Left ventricle myocardium inferior (tissue), 1 donor: ENCODE data around the gene PLAC1. TPM values are rescaled to one million over a fixed set of nuclear protein-coding genes. Genes with fewer than 3 reads are reported as not detected.

Experiments
- DNase-seq: peaks from one replicate; pipeline ENCODE4 v3.0.0-alpha.2; 2020
- H3K27ac ChIP-seq: fragments of 200-600 bp; replicated peaks from 2 replicates; pipeline ENCODE4 v1.8.0; 2021
- H3K27me3 ChIP-seq: fragments of 200-600 bp; 2 replicates; pipeline ENCODE4 v1.8.0; 2021; ENCODE audit warnings: low read depth
- H3K36me3 ChIP-seq: fragments of 200-600 bp; 2 replicates; pipeline ENCODE4 v1.8.0; 2021
- H3K4me1 ChIP-seq: fragments of 200-600 bp; 2 replicates; pipeline ENCODE4 v1.8.0; 2021
- H3K4me3 ChIP-seq: fragments of 200-600 bp; 2 replicates; pipeline ENCODE4 v1.8.0; 2021; ENCODE audit warnings: mild to moderate bottlenecking, moderate library complexity
- H3K9me3 ChIP-seq: fragments of 200-600 bp; replicated peaks from 2 replicates; pipeline ENCODE4 v1.8.0; 2021
- CTCF ChIP-seq: fragments of 200-600 bp; IDR thresholded peaks from 2 replicates; pipeline ENCODE4 v1.8.0; 2021; ENCODE audit warnings: antibody characterized with exemption, mild to moderate bottlenecking, borderline replicate concordance
- intact Hi-C: fragments of 100-400 bp; cut with micrococcal nuclease; formaldehyde crosslinking; loops from one replicate; pipeline ENCODE4 v1.11.0; 2022
- total RNA-seq: library from RNA; stranded (reverse); fragmentation: NEBNext Ultra II Directional; extraction: Animal tissue kit (Norgen Biotek cat#: 25700); gene quantifications from one replicate; pipeline ENCODE4 v1.2.1, GENCODE V29; 2021
- donor health status: DM: no; HTN: yes; CAD: no; lungs with severe emphysema.

The PLAC1 gene
- total RNA-seq, 1 donor from 2014 or later = not detected

- no peak overlapping the region for H3K27ac ChIP-seq
- TF ChIP-seq CTCF = no peak
- no peaks in the 10 kb centered on the region for H3K9me3 ChIP-seq
- H3K4me3 ChIP-seq = no peak overlapping the region
- DNase-seq = no peak
- intact Hi-C loops = no loop called here
- H3K27me3 ChIP-seq = no peaks in the 10 kb centered on the region
- H3K36me3 ChIP-seq = no peaks in the 10 kb centered on the region
- no peaks in the 10 kb centered on the region for H3K4me1 ChIP-seq
Observed at GRCh38 chrX:134649770-134650169, 8.5 kb downstream of the PLAC1 start.

GRCh38 chrX:134647477-134647877, 10.8 kb downstream of the PLAC1 start:
- Histone ChIP-seq H3K4me3 (no peak overlapping the region), H3K36me3 (no peaks in the 10 kb centered on the region), H3K9me3 (no peaks in the 10 kb centered on the region), H3K4me1 (no peaks in the 10 kb centered on the region), H3K27ac (no peak overlapping the region), H3K27me3 (no peaks in the 10 kb centered on the region)
- no peak for TF ChIP-seq CTCF
- DNase-seq = no peak
- intact Hi-C loops = no loop called here

- no peak overlapping the region for H3K4me3 ChIP-seq
- no peaks in the 10 kb centered on the region for H3K4me1 ChIP-seq
- no peaks in the 10 kb centered on the region for H3K9me3 ChIP-seq
- no peak overlapping the region for H3K27ac ChIP-seq
- H3K36me3 ChIP-seq = no peaks in the 10 kb centered on the region
- intact Hi-C loops = no loop called here
- TF ChIP-seq CTCF = no peak
- H3K27me3 ChIP-seq = no peaks in the 10 kb centered on the region
- DNase-seq = no peak
Observed at GRCh38 chrX:134646691-134647090, 11.6 kb downstream of the PLAC1 start.

GRCh38 chrX:134645936-134646543, 12.2 kb downstream of the PLAC1 start:
- intact Hi-C loops = no loop called here
- no peak for DNase-seq
- no peak overlapping the region for H3K27ac ChIP-seq
- H3K4me1 ChIP-seq = no peaks in the 10 kb centered on the region
- no peak overlapping the region for H3K4me3 ChIP-seq
- no peaks in the 10 kb centered on the region for H3K27me3 ChIP-seq
- H3K36me3 ChIP-seq = no peaks in the 10 kb centered on the region
- no peaks in the 10 kb centered on the region for H3K9me3 ChIP-seq
- no peak for TF ChIP-seq CTCF

GRCh38 chrX:134642386-134642785, 15.9 kb downstream of the PLAC1 start:
- TF ChIP-seq CTCF = no peak
- intact Hi-C loops = no loop called here
- Histone ChIP-seq H3K9me3 (no peaks in the 10 kb centered on the region), H3K27me3 (no peaks in the 10 kb centered on the region), H3K4me3 (no peak overlapping the region), H3K27ac (no peak overlapping the region), H3K4me1 (no peaks in the 10 kb centered on the region), H3K36me3 (no peaks in the 10 kb centered on the region)
- DNase-seq = no peak
